LNCAP (cell line): ENCODE measurements around the gene TMED8.

Source experiments
- CTCF ChIP-seq: fragments of 450-650 bp; IDR thresholded peaks from 2 replicates; pipeline ENCODE4 v1.5.1; 2017; ENCODE audit warnings: mild to moderate bottlenecking

Gene TMED8

DNA sequence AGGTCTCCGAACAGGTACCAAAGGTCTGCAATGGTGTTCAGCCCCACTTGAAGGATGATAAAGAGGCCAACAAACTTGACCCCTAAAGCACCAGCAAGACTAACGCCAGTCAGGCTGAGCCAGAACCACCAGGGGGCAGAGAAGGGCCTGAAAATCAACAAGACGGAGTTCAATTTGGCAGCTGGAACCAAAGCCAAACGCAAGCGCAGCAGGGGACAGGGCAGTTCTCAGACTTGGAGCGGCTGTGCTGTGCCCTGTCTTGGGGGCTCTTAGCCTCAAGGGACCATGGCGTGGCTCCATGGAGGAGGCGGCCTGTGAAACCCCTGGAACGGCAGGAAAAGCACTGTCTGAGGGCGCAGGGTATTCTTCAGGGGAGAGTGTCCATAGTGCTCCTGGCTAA lies 75.8 kb downstream of the TMED8 start:
- TF ChIP-seq CTCF: peak; percentile 91

GRCh38 chr14:77299771-77300170 lies 77.1 kb downstream of the TMED8 start:
- no peak for TF ChIP-seq CTCF

GRCh38 chr14:77296906-77297305 lies 80.0 kb downstream of the TMED8 start:
- no peak for TF ChIP-seq CTCF

DNA sequence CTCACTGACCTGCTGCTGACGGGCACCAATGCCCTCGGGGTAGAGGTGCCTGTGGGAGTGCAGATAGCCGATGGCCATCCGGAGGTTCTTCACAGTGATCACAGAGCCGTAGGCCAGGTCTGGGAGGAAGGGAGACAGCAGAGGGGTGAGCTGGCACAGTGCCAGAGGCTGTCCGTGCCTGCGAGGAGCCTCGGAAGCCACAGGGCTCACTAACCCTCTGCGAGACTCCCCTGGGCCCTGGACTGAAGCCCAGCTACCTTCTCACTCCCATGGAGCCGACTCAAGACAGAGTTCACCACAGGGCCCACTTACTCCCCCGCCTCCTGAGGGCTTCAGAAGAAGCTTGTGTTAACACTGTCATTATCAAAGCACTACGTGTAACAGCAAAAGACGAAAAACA lies 80.7 kb downstream of the TMED8 start:
- no peak for TF ChIP-seq CTCF

- no peak for TF ChIP-seq CTCF
Observed at GRCh38 chr14:77290705-77291104, 86.2 kb downstream of the TMED8 start.

GRCh38 chr14:77286576-77286975 lies 90.3 kb downstream of the TMED8 start:
- no peak for TF ChIP-seq CTCF
